ENCODE results near the gene ORMDL2.
"Not testable (repeated sequence)": the region's sequence is repeated elsewhere in the genome, so short reads cannot be mapped to it uniquely, and the experiment has no call there.

The ORMDL2 gene

GRCh38 chr12:55861396-55861795, 43.6 kb downstream of the ORMDL2 start:
- Mint-ChIP-seq H3K27me3 (no peaks in the 10 kb centered on the region), H3K36me3 (peaks cover 2% of the 10 kb centered on the region)

GRCh38 chr12:55861871-55862270, 44.0 kb downstream of the ORMDL2 start:
- Mint-ChIP-seq H3K4me3 (no peak overlapping the region), H3K36me3 (peaks cover 2% of the 10 kb centered on the region), H3K4me1 (ENCODE audit: low read depth) (no peaks in the 10 kb centered on the region), H3K27ac (no peak overlapping the region), H3K27me3 (no peaks in the 10 kb centered on the region), H3K9me3 (ENCODE audit: low read depth) (no peaks in the 10 kb centered on the region)

More at GRCh38 chr12:55861396-55861795, 43.6 kb downstream of the ORMDL2 start:
- H3K4me3 Mint-ChIP-seq = no peak overlapping the region
- H3K4me1 Mint-ChIP-seq (ENCODE audit: low read depth) = no peaks in the 10 kb centered on the region
- no peaks in the 10 kb centered on the region for H3K9me3 Mint-ChIP-seq (ENCODE audit: low read depth)
- H3K27ac Mint-ChIP-seq = no peak overlapping the region

GRCh38 chr12:55862286-55862685, 44.4 kb downstream of the ORMDL2 start:
- Mint-ChIP-seq H3K4me1 (ENCODE audit: low read depth) (no peaks in the 10 kb centered on the region), H3K36me3 (peaks cover 2% of the 10 kb centered on the region), H3K9me3 (ENCODE audit: low read depth) (no peaks in the 10 kb centered on the region), H3K4me3 (no peak overlapping the region), H3K27me3 (no peaks in the 10 kb centered on the region), H3K27ac (no peak overlapping the region)

GRCh38 chr12:55862931-55863330, 45.1 kb downstream of the ORMDL2 start:
- H3K27me3 Mint-ChIP-seq; H3K36me3 Mint-ChIP-seq; H3K27ac Mint-ChIP-seq; H3K4me1 Mint-ChIP-seq (ENCODE audit: low read depth); H3K4me3 Mint-ChIP-seq; H3K9me3 Mint-ChIP-seq (ENCODE audit: low read depth): not testable (repeated sequence)

DNA sequence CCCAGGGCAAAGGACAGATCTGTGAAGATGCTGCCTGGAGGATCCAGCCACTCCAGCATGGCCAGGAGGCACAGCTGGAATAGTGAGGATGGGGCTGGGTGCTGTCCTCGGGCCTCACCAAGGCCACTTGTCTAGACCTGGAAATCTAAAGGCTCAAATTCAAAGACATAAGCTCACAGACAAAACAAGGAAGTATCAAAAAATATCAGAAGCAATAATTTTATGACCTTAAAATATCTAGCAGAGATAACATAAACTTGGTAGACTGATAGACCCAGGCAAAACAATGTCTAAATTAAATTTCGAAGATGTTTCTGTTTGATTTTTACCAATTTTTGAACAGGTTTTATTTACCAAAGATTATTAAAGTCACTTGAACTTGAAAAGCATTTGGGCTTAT, 47.5 kb downstream of the ORMDL2 start:
- Mint-ChIP-seq H3K27me3 (no peaks in the 10 kb centered on the region), H3K36me3 (peaks cover 2% of the 10 kb centered on the region), H3K27ac (no peak overlapping the region), H3K9me3 (ENCODE audit: low read depth) (no peaks in the 10 kb centered on the region), H3K4me1 (ENCODE audit: low read depth) (no peaks in the 10 kb centered on the region), H3K4me3 (no peak overlapping the region)

DNA sequence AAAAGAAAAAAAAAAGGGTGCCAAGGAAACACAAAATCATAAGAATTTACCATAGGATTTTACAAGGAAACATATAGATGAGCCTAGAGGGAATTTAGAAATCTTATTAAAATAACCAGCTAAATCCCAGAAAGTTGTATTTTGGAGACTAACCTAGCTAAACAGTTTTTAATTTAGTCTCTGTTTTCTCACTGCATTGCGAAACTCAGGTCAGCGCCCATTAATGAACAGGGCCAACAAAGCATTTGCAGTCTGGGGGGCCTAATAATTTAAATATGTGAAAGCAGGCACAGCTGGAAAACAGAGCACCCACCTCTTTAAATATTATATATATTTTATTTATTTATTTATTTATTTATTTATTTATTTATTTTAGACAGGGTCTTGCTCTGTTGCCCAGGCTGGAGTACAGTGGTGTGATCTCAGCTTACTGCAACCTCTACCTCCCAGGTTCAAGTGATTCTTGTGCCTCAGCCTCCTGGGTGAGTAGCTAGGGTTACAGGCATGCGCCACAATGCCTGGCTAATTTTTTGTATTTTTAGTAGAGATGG, 48.7 kb downstream of the ORMDL2 start:
- not testable (repeated sequence) for H3K4me1 Mint-ChIP-seq (ENCODE audit: low read depth); H3K36me3 Mint-ChIP-seq; H3K27me3 Mint-ChIP-seq; H3K27ac Mint-ChIP-seq; H3K9me3 Mint-ChIP-seq (ENCODE audit: low read depth); H3K4me3 Mint-ChIP-seq
